HG02610 (cell line): ENCODE results near the gene FFAR1.

Source experiments
- ATAC-seq: cut with Tn5 transposase; IDR thresholded peaks from one replicate; pipeline ENCODE4 v1.9.1; 2021; ENCODE audit warnings: mild to moderate bottlenecking, moderate library complexity; ENCODE audit not compliant: unreplicated experiment

Gene FFAR1, protein sequence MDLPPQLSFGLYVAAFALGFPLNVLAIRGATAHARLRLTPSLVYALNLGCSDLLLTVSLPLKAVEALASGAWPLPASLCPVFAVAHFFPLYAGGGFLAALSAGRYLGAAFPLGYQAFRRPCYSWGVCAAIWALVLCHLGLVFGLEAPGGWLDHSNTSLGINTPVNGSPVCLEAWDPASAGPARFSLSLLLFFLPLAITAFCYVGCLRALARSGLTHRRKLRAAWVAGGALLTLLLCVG (N-terminal part only)

GRCh38 chr19:35347171-35347929 lies at the start of gene FFAR1:
Gene FFAR1, plus strand, starts transcription at chr19:35347902. Its CDS starts 3,650 bp downstream, at chr19:35351552.
- ATAC-seq, result peak; percentile 62

- ATAC-seq, result no peak
Observed at GRCh38 chr19:35297922-35298321, 49.8 kb upstream of the FFAR1 start.

- no peak for ATAC-seq
Observed at GRCh38 chr19:35298561-35298972, 49.1 kb upstream of the FFAR1 start.

GRCh38 chr19:35299523-35300338 lies 48.0 kb upstream of the FFAR1 start:
- ATAC-seq, result no peak

DNA sequence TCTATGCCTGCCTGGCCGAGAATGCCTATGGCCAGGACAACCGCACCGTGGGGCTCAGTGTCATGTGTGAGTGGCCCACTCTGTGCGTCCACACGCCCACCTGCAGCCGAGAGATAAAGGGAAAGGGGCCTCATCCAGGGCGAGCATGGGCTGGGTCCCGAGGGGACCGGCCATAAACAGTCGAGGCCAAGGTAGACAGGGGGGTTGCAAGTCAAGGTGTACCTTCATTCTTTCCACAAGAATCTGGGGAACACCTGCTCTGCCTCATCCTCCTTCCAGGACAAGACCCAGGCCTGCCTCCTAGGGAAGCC lies 47.4 kb upstream of the FFAR1 start:
- no peak for ATAC-seq

DNA sequence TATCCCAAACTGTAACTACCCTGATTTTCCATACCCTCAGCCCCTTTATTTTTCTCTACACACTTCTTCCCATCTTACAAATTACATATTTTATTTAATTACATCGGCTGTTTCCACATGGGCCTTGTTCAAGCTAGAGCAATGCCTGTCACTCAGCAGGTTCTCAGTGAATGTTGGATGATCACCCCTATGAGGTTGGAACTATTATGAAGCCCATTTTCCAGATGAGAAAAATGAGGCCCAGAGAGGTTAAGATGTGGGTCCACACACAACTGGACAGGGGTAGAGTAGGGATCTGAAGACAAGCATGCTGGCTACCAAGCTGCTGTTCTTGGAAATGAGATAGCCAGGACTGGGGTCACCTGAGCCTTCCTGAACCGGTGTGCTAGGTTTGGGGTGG lies 45.7 kb upstream of the FFAR1 start:
- no peak for ATAC-seq

GRCh38 chr19:35302446-35302845 lies 45.3 kb upstream of the FFAR1 start:
- ATAC-seq, result no peak

DNA sequence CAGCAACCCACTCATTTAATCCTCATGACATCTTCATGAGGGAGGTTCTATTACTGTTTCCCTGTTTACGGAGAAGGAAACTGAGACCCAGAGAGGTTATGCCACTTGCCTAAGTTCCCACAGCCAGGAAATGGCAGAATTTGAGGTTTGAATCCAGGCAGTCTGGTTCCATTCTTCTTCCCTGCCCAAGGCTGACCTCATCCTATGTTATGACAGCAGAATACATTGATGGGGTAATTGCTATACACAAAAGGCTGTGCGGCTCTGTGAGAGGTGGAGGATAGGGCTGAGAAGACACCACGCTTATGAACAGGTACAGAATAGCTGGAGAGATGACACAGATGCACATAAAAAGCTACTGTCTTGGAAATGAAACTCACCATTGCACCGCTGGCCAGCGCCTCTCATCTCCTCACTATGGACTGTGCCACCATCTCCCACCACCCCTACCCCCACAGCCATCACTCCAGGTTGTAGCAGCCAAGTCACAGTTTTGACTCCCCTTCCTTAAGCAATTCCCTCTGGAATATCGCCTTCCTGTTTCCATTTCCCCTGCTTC lies 44.3 kb upstream of the FFAR1 start:
- no peak for ATAC-seq

GRCh38 chr19:35304036-35304435 lies 43.7 kb upstream of the FFAR1 start:
- ATAC-seq, result no peak

GRCh38 chr19:35305181-35305580 lies 42.5 kb upstream of the FFAR1 start:
- no peak for ATAC-seq

- ATAC-seq, result no peak
Observed at GRCh38 chr19:35306473-35307246, 41.0 kb upstream of the FFAR1 start.

DNA sequence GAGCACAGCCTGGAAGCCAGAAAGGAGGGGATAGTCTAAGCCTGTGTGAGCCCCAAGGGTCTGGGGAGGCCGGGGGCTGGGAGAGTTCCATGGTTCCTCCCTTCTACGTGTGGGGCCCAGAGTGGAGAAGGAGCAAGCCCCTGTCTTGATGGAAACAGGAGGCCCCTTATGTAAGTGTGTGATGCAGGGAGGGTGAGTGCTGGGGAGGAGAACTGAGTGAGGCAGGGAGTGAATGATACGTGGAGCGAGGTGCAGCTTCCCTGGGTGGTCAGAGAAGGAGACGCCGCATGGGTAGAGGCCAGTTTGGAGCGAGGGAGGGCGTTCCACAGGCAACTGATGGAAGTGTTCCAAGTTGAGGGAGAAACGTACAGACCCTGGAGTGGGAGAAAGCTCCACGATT lies 39.8 kb upstream of the FFAR1 start:
- no peak for ATAC-seq

DNA sequence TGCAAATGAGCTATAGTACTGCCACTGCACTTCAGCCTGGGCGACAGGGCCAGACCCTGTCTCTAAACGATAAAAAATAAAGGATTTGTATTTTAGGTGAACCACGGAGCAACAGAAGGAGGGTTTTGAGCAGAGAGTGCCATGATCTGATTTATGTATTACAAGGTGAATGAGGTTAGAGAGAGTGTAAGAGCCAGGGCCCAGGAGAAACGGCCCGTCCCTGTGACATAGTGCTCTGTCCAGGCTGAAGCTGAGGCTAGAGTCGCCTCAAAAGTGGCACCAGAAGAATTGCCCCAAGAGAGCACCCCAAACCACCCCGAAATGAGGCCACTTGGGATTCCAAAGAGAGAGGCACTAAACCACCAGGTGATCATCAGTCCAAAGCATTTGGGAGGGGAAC lies 38.8 kb upstream of the FFAR1 start:
- ATAC-seq, result no peak

GRCh38 chr19:35309481-35310279 lies 38.0 kb upstream of the FFAR1 start:
- no peak for ATAC-seq

GRCh38 chr19:35310331-35310730 lies 37.4 kb upstream of the FFAR1 start:
- ATAC-seq, result no peak

DNA sequence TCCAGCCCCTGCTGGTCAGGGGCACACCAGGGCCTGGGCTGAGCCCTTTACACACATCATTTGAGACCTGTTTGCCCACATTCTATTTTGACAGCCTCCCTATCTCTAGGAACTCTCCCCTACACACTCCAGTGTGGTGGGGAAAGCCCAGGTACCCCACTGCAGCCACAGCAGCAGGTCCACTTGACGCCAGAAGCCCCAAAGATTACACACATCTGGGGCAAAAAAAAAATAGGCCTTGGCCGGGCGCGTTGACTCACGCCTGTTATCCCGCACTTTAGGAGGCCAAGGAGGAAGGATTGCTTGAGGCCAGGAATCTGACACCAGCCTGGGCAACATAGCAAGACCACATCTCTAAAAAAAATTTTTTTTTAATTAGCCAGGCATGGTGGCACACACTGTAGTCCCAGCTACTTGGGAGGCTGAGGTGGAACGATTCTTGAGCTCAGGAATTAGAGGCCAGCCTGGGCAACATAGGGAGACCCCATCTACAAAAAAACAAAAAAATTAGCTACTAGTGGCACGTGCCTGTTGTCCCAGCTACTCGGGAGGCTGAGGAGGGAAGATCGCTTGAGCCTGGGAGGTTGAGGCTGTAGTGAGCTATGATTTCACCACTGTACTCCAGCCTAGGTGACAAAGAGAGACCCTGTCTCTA lies 36.8 kb upstream of the FFAR1 start:
- ATAC-seq, result no peak

- ATAC-seq, result no peak
Observed at GRCh38 chr19:35311901-35312665, 35.6 kb upstream of the FFAR1 start.

DNA sequence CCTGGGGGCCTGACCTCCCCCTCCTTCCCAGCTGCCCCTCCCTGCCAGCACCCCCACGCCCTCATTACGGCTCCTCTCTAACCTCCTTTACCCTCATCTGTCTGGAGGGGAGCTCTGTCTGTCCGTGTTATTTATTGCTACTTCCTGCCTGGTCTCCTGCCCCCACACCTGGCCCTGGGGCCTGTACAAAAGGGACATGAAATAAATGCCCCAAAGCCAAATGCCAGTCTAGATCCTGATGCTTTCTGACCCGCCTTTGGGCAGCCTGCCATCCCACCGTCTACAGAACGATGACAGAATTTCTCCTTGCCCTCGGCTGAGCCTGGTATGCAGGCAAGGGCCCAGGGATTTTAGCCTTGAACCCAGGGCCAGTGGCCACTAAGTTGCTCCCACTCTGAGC lies 34.1 kb upstream of the FFAR1 start:
- ATAC-seq, result no peak

GRCh38 chr19:35314031-35314430 lies 33.7 kb upstream of the FFAR1 start:
- no peak for ATAC-seq
